GM21576 (cell line): ENCODE measurements around the gene WFDC6.

Experiments
- ATAC-seq: cut with Tn5 transposase; IDR thresholded peaks from one replicate; pipeline ENCODE4 v1.9.1; 2021; ENCODE audit warnings: mild to moderate bottlenecking, moderate library complexity; ENCODE audit not compliant: unreplicated experiment

The WFDC6 gene

DNA sequence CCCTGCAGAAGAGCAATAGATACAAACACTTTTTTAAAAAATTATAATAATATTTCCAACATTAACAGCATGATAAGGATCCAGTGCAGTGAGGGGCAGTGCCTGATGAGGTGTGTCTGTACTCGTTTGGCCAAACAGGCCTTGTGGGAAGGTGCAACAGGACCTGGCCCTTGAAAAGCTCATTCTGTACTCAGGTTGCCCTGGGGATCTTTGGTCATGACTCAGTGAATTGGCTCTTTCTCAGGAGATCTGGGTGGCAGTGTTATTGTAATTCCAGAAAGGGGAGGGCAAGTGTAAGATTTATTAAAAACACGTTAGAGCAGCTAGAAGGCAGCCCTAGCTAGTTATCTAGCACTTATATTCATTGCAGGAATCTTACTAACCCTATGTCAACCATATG, 21.0 kb downstream of the WFDC6 start:
- no peak for ATAC-seq

DNA sequence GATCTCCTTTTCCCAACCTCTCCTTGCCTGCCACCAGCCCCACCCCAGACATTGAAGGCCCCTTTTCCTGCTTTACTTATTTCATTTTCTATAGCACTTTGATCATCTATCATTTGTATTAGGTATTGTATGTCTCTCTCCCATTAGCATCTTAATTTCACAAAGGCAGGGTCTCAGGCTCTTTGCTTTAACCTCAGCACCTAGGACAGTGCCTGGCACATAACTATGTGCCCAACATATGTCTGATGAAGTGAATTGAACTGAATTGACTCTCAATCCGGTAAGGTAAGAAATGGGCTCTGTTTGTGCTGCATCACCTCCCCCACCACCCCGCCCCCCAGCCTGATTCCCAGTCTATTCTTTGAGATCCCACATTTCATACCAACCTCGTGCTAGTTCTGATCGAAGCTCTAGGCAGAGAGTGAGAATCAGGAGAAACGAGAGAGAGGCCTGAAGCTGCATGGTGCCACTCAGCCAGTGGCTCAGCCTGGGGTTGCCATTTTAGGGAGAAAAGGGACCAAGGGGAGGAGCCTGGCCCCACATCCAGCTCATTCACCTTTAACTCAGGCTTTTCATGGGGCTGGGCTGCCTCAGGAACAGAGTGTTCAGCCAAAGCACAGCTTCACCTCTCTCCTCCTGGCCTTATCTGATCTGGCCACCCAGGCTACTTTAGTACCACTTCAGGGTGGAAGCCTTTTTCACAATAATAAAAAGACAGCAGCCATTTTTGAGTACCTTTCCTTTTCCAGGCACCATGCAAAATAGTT, 24.0 kb downstream of the WFDC6 start, which contains the start of gene SPINT3:
SPINT3 (minus strand) TSS at position 476 of the 767 bp plus-strand sequence; CDS start at position 462, 14 bp downstream.
- no peak for ATAC-seq

- ATAC-seq = no peak
Observed at GRCh38 chr20:45510242-45510862, 28.9 kb downstream of the WFDC6 start.

- ATAC-seq = no peak
Observed at GRCh38 chr20:45509091-45509490, 30.2 kb downstream of the WFDC6 start.

DNA sequence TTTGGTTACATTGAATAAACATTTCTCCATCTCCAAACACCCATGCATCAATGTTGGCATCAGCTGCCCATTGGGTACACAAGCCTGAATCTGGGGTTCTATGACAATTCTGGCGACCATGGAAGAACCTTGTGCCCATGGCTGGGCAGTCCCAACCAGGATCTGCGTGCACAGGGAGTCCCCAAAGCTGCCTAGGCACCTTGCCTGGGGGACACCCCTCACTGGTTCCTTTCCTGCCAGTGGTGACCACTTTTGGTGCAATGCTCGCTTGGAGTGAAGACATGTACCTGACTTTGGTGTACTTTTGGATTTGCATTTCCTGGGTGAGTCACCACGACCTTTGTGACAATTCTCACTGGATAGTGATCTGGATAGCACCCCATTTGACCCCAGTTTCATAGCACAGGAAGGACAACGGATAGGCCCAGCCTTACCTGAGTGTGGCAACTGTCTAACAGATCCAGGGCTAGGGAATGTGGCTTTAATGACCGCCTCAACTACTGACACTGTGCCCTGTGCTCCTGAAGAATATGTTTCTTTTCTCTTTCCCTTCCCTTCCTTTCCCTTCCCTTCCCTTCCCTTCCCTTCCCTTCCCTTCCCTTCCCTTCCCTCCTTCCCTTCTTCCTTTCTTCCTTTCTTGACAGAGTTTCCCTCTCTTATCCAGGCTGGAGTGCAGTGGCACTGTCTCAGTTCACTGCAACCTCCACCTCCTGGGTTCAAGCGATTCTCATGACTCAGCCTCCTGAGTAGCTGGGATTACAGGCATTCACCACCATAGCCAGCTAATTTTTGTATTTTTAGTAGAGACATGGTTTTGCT, 31.0 kb downstream of the WFDC6 start:
- ATAC-seq = no peak

DNA sequence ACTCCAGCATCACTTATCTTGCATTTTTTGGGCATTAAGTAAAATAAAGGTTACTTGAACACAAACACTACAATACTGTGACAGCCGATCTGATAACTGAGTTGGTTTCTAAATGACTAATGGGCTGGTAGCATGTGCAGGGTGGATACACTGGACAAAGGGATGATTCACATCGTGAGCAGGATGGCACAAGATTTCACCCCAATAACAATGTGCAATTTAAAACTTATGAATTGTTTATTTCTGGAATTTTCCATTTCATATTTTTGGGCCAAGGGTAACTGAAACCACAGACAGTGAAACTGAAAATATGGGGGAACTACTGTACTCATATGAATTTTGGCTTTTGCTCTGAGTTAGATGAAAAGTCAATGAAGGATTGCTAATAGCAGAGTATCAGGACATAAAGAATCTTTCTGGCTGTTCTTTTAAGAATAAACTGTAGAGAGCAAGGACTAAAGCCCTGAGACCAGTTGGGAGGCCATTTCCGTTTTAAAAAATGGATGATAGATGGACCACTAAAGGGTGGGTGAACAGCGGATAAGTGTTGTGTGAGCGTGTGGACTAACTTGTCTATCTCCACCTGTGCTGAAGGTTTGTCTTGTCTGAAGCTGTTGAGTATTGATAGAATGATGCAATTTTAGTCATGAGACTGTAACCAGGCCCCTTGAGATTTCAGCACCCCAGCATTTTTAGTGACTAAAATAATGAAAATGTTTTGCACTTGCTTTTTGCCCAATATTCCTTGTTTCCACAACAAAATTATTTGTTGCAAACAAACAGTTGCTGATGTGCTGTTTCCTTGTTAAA, 32.1 kb downstream of the WFDC6 start:
- ATAC-seq = no peak

GRCh38 chr20:45506398-45506797, 32.9 kb downstream of the WFDC6 start:
- no peak for ATAC-seq

DNA sequence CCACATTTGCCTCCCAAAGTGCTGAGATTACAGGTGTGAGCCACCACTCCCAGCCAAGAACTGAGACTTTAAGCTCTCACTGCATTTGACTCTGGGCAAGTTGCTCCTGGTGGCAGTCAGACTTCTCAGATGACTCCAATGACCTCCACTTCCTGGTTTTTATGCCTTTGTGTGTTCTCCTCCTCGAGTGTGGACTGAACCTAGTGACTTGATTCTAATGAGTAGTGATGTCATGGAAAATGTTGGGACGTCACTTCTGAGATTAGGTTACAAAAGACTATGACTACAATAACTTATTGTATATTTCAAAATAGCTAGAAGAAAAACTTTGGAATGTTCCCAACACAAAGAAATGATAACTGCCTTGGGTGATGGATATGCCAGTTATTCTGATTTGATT, 35.9 kb downstream of the WFDC6 start:
- ATAC-seq = no peak

DNA sequence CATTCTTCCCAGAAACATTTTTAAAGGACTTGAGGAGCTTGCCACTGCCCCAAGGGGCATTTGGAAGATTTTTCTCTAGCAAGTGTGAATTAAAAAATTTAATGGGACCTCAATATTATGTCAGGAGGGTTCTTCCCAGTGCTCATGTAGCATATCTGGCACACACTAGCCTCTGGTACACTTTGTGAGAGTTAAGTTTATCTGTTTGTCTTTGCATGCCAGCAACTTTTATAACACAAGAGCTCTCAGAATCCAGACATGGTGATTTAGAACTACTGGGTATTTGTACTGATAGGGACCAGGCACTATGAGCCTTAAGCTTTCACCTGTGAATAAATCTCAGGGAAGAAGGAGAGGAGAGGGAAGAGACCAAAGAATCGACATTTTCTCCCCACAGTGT, 36.7 kb downstream of the WFDC6 start:
- no peak for ATAC-seq

GRCh38 chr20:45501600-45501999, 37.7 kb downstream of the WFDC6 start:
- ATAC-seq = no peak

DNA sequence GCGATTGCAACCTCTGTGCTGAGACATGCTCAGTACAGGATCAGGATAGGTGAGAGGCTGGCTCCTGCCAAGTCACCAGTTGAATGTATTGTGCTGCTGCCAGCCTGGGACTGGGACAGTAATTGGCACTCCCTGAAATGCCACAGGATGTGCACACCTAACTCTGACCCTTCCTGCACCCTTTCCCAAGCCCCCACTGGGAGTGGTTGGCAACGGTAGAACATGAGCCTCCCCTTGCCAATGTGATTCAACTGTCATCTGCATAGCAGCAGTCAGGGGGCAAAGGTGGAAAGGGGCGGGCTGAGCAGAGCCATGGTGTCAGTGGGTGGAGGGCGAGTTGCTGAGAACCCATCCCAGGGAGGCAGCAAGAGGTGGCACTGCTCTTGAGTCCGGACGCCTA, 39.3 kb downstream of the WFDC6 start:
- no peak for ATAC-seq

- no peak for ATAC-seq
Observed at GRCh38 chr20:45497971-45498494, 41.2 kb downstream of the WFDC6 start.

DNA sequence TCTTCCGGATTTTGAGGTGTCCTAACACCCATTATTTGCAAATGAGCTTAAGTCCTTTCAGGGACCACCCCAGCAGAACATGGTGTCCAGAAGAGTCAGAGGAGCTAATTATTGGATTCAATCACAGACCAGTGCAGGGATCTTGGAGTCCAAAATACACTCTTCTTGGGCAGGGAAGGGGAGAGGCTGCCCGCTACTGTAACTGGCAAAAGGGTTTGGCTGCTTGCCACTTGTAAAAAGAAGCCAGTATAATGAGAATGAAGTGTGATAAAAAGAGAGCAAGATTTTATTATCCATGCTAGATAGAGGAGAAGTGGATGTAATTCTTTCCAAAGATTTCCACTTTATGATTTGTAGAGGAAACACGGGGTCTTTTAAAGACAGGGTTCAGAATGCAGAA, 43.1 kb downstream of the WFDC6 start:
- ATAC-seq = no peak

- ATAC-seq = no peak
Observed at GRCh38 chr20:45495501-45495941, 43.8 kb downstream of the WFDC6 start.

- ATAC-seq = no peak
Observed at GRCh38 chr20:45489083-45489531, 50.2 kb downstream of the WFDC6 start.

DNA sequence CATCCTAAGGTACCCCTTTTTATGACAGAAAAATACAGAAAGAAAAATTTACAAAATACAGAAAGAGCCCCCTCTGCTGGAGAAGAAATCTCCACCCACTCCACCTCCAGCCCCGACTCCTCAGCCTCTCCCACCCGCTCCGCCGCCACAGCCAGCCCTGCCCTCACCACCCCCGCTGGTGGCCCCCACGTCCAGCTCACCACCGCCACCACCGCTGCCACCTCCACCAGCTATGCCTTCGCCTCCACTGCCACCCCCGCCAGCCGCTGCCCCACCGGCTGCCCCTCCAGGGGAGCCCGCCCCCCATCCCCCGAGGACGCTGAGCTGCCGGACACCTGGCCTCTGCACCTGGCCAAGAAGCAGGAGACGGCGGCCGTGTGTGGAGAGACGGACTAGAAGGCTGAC, 52.0 kb downstream of the WFDC6 start:
- ATAC-seq = no peak

DNA sequence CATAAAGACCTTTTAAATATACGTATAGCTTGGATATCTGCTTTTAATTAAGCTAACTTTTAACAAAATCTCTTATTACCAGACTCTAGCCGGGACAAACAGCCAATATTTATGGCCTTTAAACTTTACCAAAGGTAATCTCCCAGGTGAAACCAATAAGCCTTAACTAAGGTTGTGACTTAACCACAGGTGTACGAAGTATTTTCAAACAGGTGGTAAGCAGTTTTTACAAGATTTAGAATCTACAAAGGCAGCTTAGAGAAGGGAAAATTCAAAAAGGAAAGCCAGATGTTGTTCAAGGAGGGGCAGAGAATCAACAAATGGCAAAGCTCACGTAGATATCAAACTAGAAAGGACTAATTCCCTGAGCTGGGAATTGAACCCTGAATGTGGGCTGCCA, 53.9 kb downstream of the WFDC6 start:
- no peak for ATAC-seq

GRCh38 chr20:45484676-45485075, 54.6 kb downstream of the WFDC6 start:
- ATAC-seq = no peak
